Placental epithelial cell (primary cell): ENCODE data around the gene PIK3IP1. TPM values are rescaled to one million over a fixed set of nuclear protein-coding genes. Genes with fewer than 3 reads are reported as not detected.

Experiments used
- small RNA-seq: library from RNA; depleted of rRNA; stranded (forward); fragments of <200 nt; gene quantifications from one replicate; pipeline ENCODE3, GENCODE V24; 2012
- total RNA-seq: library from RNA; depleted of rRNA; stranded (reverse); fragments of >200 nt; gene quantifications from 2 replicates; pipeline ENCODE4 v1.2.3, GENCODE V29; 2012

PIK3IP1 gene, protein sequence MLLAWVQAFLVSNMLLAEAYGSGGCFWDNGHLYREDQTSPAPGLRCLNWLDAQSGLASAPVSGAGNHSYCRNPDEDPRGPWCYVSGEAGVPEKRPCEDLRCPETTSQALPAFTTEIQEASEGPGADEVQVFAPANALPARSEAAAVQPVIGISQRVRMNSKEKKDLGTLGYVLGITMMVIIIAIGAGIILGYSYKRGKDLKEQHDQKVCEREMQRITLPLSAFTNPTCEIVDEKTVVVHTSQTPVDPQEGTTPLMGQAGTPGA
- 3.8 and 22.0 TPM in 2 replicates for total RNA-seq

DNA sequence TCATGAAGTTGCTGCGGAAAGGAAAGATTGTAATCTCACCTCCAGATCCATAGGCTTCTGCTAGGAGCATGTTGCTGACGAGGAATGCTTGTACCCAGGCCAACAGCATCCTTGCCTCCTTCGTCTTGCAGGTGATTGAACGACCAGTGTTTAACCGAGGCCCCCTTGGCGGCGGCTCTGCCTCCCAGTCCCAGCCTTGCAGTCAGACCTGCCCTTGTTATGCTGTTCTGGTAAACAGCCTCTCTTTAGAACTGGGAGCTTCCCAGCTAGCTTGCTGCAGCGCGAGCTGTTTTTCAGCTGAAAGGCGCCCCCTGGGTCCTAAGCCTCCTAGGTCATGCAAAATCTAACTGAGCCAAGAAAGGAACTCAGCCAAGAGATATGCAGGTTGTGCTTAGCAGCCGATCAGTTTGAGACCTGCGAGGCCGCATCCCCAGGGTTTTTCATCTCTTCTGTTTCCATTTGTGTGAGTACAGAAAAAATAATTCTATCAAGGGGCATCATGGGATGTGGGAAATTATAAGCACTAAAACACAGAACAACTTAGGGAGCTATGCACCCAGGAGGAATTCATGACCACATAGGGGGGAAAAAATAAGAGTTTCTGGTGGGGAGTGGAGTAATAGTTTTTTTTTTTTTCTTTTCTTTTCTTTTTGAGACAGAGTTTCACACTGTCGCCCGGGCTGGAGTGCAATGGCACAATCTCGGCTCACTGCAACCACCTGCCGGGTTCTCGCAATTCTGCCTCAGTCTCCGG lies at the start of gene PIK3IP1:
Gene PIK3IP1 (minus strand): TSS at position 253 of the 754 bp plus-strand sequence. CDS start 144 bp downstream, at position 109.

Small RNAs within 50 kb of the gene (small RNA-seq; reads per million reads assigned to genes)
- gene RNA5SP496: not detected

Other genes starting within 250 kb of the PIK3IP1 start
- 35.7 and 49.5 TPM in 2 replicates for gene SMTN, start 211.2 kb downstream of the PIK3IP1 start, total RNA-seq
- gene SELENOM, start 184.9 kb downstream of the PIK3IP1 start, total RNA-seq: 59.2 and 79.7 TPM in 2 replicates
- 0.43 and 0.79 TPM in 2 replicates for gene INPP5J, start 169.5 kb downstream of the PIK3IP1 start, total RNA-seq
- not detected in 2 replicates for gene PLA2G3, start 152.0 kb downstream of the PIK3IP1 start, total RNA-seq
- gene RNF185, start 132.3 kb downstream of the PIK3IP1 start, total RNA-seq: 29.4 and 33.1 TPM in 2 replicates
- gene LIMK2, start 80.2 kb downstream of the PIK3IP1 start, total RNA-seq: 91.9 and 238 TPM in 2 replicates
- 22.3 and 30.2 TPM in 2 replicates for gene PATZ1, start 53.9 kb upstream of the PIK3IP1 start, total RNA-seq
- gene DRG1, start 107.1 kb upstream of the PIK3IP1 start, total RNA-seq: 55.0 and 77.6 TPM in 2 replicates
- gene EIF4ENIF1, start 197.4 kb upstream of the PIK3IP1 start, total RNA-seq: 12.7 and 31.0 TPM in 2 replicates
- 8.2 and 12.6 TPM in 2 replicates for gene SFI1, start 204.0 kb upstream of the PIK3IP1 start, total RNA-seq